DND-41 (cell line): Measurements from ENCODE around the gene MRAS.

ENCODE experiments used
- ATAC-seq: fragments of 200-7000 bp; cut with Tn5 transposase; 3 replicates; pipeline ENCODE4 v1.9.1; 2021; ENCODE audit warnings: low read depth; ENCODE audit not compliant: insufficient read depth
- DNase-seq: peaks from one replicate; pipeline ENCODE4 v3.0.0-alpha.2; 2020
- H2AFZ ChIP-seq: 2 replicates; pipeline ENCODE4 v1.6.0; 2012; ENCODE audit warnings: low read depth, low read length
- H3K27ac ChIP-seq: 2 replicates; pipeline ENCODE4 v1.5.1; 2012; ENCODE audit warnings: low read length, inconsistent platforms
- H3K27me3 ChIP-seq: fragments of 200-600 bp; sonication (generic); 2 replicates; pipeline ENCODE4 v1.6.0; 2012; ENCODE audit warnings: low read length, mild to moderate bottlenecking, inconsistent platforms; ENCODE audit not compliant: insufficient read depth, poor library complexity
- H3K36me3 ChIP-seq: 2 replicates; pipeline ENCODE4 v1.5.1; 2012; ENCODE audit warnings: low read length, inconsistent platforms; ENCODE audit not compliant: insufficient read depth
- H3K4me1 ChIP-seq: 2 replicates; pipeline ENCODE4 v1.5.1; 2012; ENCODE audit warnings: mild to moderate bottlenecking, low read length; ENCODE audit not compliant: insufficient read depth
- H3K4me2 ChIP-seq: 2 replicates; pipeline ENCODE4 v1.6.0; 2012; ENCODE audit warnings: mild to moderate bottlenecking, moderate library complexity, low read length, inconsistent platforms; ENCODE audit not compliant: insufficient read depth
- H3K4me3 ChIP-seq, 2 experiments: fragments of 200-600 bp in 1 of 2; shearing (Covaris generic) in 1 of 2; 2 replicates each; pipeline ENCODE4 v1.5.1; 2012 to 2016; ENCODE audit warnings: inconsistent platforms in 2 of 2, low read length in 2 of 2, mild to moderate bottlenecking in 2 of 2, low read depth in 1 of 2, moderate library complexity in 1 of 2
- H3K79me2 ChIP-seq: 2 replicates; pipeline ENCODE4 v1.6.0; 2012; ENCODE audit warnings: low read length, inconsistent platforms; ENCODE audit not compliant: insufficient read depth
- H3K9ac ChIP-seq: 2 replicates; pipeline ENCODE4 v1.6.0; 2012; ENCODE audit warnings: low read depth, mild to moderate bottlenecking, inconsistent platforms, low read length, moderate library complexity
- H3K9me3 ChIP-seq: 2 replicates; pipeline ENCODE4 v1.5.1; 2012; ENCODE audit warnings: low read length, moderate library complexity, mild to moderate bottlenecking, inconsistent platforms; ENCODE audit not compliant: insufficient read depth, severe bottlenecking
- H4K20me1 ChIP-seq: 2 replicates; pipeline ENCODE4 v1.6.0; 2012; ENCODE audit warnings: low read length; ENCODE audit not compliant: insufficient read depth
- CTCF ChIP-seq: IDR thresholded peaks from 2 replicates; pipeline ENCODE4 v1.5.1; 2012; ENCODE audit warnings: borderline replicate concordance, low read length, moderate library complexity, mild to moderate bottlenecking; ENCODE audit not compliant: poor library complexity, severe bottlenecking; ENCODE audit errors: extremely low read depth
- EZH2 ChIP-seq: IDR thresholded peaks from 3 replicates; pipeline ENCODE4 v1.6.1; 2012; ENCODE audit warnings: borderline replicate concordance, low read depth, mild to moderate bottlenecking, moderate library complexity, low read length, inconsistent platforms; ENCODE audit not compliant: severe bottlenecking

MRAS gene

DNA sequence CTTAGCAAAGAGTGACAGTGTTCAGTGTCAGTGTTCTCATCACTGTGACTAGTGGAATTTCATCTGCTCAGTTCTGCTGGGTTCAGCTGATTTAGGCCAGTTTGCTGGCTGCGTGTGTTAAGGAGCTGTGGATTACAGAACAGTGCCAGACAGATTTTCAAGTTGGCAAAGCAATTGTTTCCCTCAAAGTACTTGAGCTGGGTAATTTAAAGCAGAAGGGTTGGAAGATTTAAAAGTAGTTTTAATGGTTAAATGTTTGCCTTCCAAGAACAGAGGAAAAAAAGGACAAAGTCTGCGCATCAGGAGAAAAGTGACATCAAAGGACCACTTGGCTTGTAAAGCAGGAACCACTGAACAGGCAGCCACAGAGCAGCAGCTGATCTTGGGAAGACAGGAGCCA, 94.7 kb downstream of the MRAS start:
- H3K4me2 ChIP-seq, result no peak overlapping the region
- H3K27ac ChIP-seq, result no peak overlapping the region
- H3K4me1 ChIP-seq, result no peaks in the 10 kb centered on the region
- no peak for TF ChIP-seq CTCF
- no peak for TF ChIP-seq EZH2
- no peak overlapping the region for H2AFZ ChIP-seq
- no peaks in the 10 kb centered on the region for H3K9me3 ChIP-seq
- H3K9ac ChIP-seq, result no peak overlapping the region
- no peaks in the 10 kb centered on the region for H3K27me3 ChIP-seq
- H3K79me2 ChIP-seq, result no peaks in the 10 kb centered on the region
- no peaks in the 10 kb centered on the region for H4K20me1 ChIP-seq
- DNase-seq (no peak), ATAC-seq (no peak)
- no peak overlapping the region for H3K4me3 ChIP-seq
- no peaks in the 10 kb centered on the region for H3K36me3 ChIP-seq

- Histone ChIP-seq H3K9ac (no peak overlapping the region), H3K79me2 (no peaks in the 10 kb centered on the region), H3K27me3 (no peaks in the 10 kb centered on the region), H3K27ac (no peak overlapping the region), H3K9me3 (no peaks in the 10 kb centered on the region), H4K20me1 (no peaks in the 10 kb centered on the region), H2AFZ (no peak overlapping the region), H3K4me2 (no peak overlapping the region), H3K36me3 (no peaks in the 10 kb centered on the region), H3K4me1 (no peaks in the 10 kb centered on the region), H3K4me3 (no peak overlapping the region)
- ATAC-seq, result no peak
- no peak for DNase-seq
- TF ChIP-seq EZH2, result no peak
- no peak for TF ChIP-seq CTCF
Observed at GRCh38 chr3:138443521-138444503, 95.4 kb downstream of the MRAS start.

DNA sequence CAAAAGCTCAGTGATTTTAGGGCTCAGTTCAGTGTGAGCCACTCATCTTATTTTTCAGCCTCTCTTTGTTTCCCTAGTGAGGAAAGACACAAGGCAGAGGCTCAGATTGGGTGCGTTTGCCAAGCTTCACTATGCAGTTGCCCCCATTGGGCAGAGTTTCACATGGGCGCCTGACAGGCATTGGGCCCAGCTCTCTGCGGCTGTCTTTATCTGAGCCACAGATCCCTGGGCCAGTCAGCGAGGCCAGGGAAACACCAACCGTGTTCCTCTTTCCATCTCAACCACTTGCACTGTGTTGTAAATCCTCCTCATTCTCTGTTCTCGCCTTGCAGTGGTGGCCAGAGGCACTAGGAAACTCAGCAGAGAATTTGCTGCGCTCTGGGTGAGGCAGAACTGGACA, 96.9 kb downstream of the MRAS start:
- Histone ChIP-seq H3K27me3 (no peaks in the 10 kb centered on the region), H3K27ac (no peak overlapping the region), H2AFZ (no peak overlapping the region), H3K9me3 (no peaks in the 10 kb centered on the region), H3K4me1 (no peaks in the 10 kb centered on the region), H3K79me2 (no peaks in the 10 kb centered on the region), H4K20me1 (no peaks in the 10 kb centered on the region), H3K36me3 (no peaks in the 10 kb centered on the region), H3K9ac (no peak overlapping the region), H3K4me2 (no peak overlapping the region), H3K4me3 (no peak overlapping the region)
- TF ChIP-seq EZH2 (no peak), CTCF (no peak)
- ATAC-seq, result no peak
- DNase-seq, result no peak
